Endothelial cell of umbilical vein (primary cell): ENCODE measurements around the gene DEFB127. TPM values are rescaled to one million over a fixed set of nuclear protein-coding genes. Genes with fewer than 3 reads are reported as not detected.

Experiments
- BruUV-seq: library from RNA; stranded (reverse); fragments of 400-500 nt; replicated peaks from 2 replicates; lab custom pipeline; 2021; lab: Mats Ljungman, UMichigan
- CTCF ChIA-PET: fragments of 300-600, 350-600 bp; sonication (Branson Sonifier 250); formaldehyde crosslinking; loops from one replicate; lab custom pipeline; 2021; ENCODE audit warnings: antibody characterized with exemption, inconsistent platforms; lab: Charles Lee
- POLR2A ChIA-PET: fragments of 300-600, 350-600 bp; sonication (Branson Sonifier 250); formaldehyde crosslinking; loops from one replicate; lab custom pipeline; 2021; ENCODE audit warnings: antibody characterized with exemption, inconsistent platforms; lab: Charles Lee
- DNase-seq: peaks from one replicate; pipeline ENCODE4 v3.0.0-alpha.2; 2011; ENCODE audit warnings: low read depth, low spot score
- FAIRE-seq: peaks from 2 replicates; lab custom pipeline; 2011; peaks lifted over from hg19 to GRCh38; lab: Jason Lieb, UNC
- H2AFZ ChIP-seq: 2 replicates; pipeline ENCODE4 v1.6.0; 2012; ENCODE audit warnings: low read depth, low read length, control low read depth, inconsistent platforms
- H3K27ac ChIP-seq: 2 replicates; pipeline ENCODE4 v1.5.1; 2011; ENCODE audit warnings: low read depth, mild to moderate bottlenecking, control low read depth, low read length, moderate library complexity; ENCODE audit not compliant: insufficient read depth
- H3K27me3 ChIP-seq, 2 experiments: 2 replicates each; pipeline versions ENCODE4 v1.6.0 to v1.6.1; 2011; ENCODE audit warnings: low read length in 2 of 2, mixed read lengths in 1 of 2; ENCODE audit not compliant: control insufficient read depth in 2 of 2, insufficient read depth in 2 of 2
- H3K36me3 ChIP-seq, 2 experiments: 2 replicates in 1 of 2; 3 replicates in 1 of 2; pipeline ENCODE4 v1.5.1; 2011; ENCODE audit warnings: low read length in 2 of 2, mild to moderate bottlenecking in 1 of 2, moderate library complexity in 1 of 2; ENCODE audit not compliant: control insufficient read depth in 2 of 2, insufficient read depth in 2 of 2; ENCODE audit errors: extremely low read depth in 1 of 2
- H3K4me1 ChIP-seq: 3 replicates; pipeline ENCODE4 v1.5.1; 2011; ENCODE audit warnings: mild to moderate bottlenecking, low read length; ENCODE audit not compliant: control insufficient read depth, insufficient read depth; ENCODE audit errors: extremely low read depth
- H3K4me2 ChIP-seq: 2 replicates; pipeline ENCODE4 v1.6.1; 2011; ENCODE audit warnings: low read length, control low read depth, mixed read lengths; ENCODE audit not compliant: insufficient read depth
- H3K4me3 ChIP-seq, 3 experiments: fragments of 200-600 bp in 1 of 3; sonication (generic), shearing (Covaris generic) in 1 of 3; replicated peaks in 1 of 3; 2 replicates each; pipeline ENCODE4 v1.5.1; 2011 to 2016; ENCODE audit warnings: control low read depth in 3 of 3, low read length in 3 of 3, mild to moderate bottlenecking in 2 of 3, inconsistent platforms in 1 of 3, low read depth in 1 of 3, moderate library complexity in 1 of 3; ENCODE audit not compliant: insufficient read depth in 1 of 3
- H3K79me2 ChIP-seq: 2 replicates; pipeline ENCODE4 v1.6.0; 2012; ENCODE audit warnings: low read length, inconsistent platforms; ENCODE audit not compliant: control insufficient read depth, insufficient read depth
- H3K9ac ChIP-seq: replicated peaks from 2 replicates; pipeline ENCODE3; 2011; ENCODE audit warnings: low read length, control low read depth; ENCODE audit not compliant: insufficient read depth; ENCODE audit errors: extremely low read depth
- H3K9me1 ChIP-seq: replicated peaks from 3 replicates; pipeline ENCODE4 v1.6.0; 2011; ENCODE audit warnings: mild to moderate bottlenecking, low read length; ENCODE audit not compliant: control insufficient read depth, insufficient read depth; ENCODE audit errors: extremely low read depth
- H3K9me3 ChIP-seq: replicated peaks from 2 replicates; pipeline ENCODE4 v1.5.1; 2012; ENCODE audit warnings: low read length, inconsistent platforms; ENCODE audit not compliant: control insufficient read depth, insufficient read depth
- H4K20me1 ChIP-seq: replicated peaks from 2 replicates; pipeline ENCODE3; 2011; ENCODE audit warnings: mild to moderate bottlenecking, low read length; ENCODE audit not compliant: control insufficient read depth, insufficient read depth; ENCODE audit errors: extremely low read depth
- MYC ChIP-seq: IDR thresholded peaks from one replicate; pipeline ENCODE4 v1.6.1; 2011; ENCODE audit warnings: mild to moderate bottlenecking, low read depth, low read length
- POLR2A ChIP-seq: IDR thresholded peaks from 2 replicates; pipeline ENCODE4 v1.6.1; 2012; ENCODE audit warnings: low read depth, mild to moderate bottlenecking, control low read depth, low read length
- dilution Hi-C: fragments of 300-500 bp; cut with MboI; formaldehyde crosslinking; loops from one replicate; pipeline ENCODE4 v1.15.0; 2019; ENCODE audit warnings: low sequenced_read_pairs; ENCODE audit not compliant: extremely low pct_ligation_motif_present
- intact Hi-C: fragments of 100-400 bp; cut with micrococcal nuclease; formaldehyde crosslinking; loops from one replicate; pipeline ENCODE4 v1.10.0; 2022
- polyA plus RNA-seq, 4 experiments: library from polyadenylated mRNA; depleted of rRNA in 3 of 4; stranded (reverse) in 3 of 4; unstranded in 1 of 4; fragments of >200 nt; gene quantifications; 2 replicates each; pipeline versions ENCODE4 v1.2.1 to v1.2.3, GENCODE V29; 2011 to 2012; ENCODE audit warnings: missing spikeins in 1 of 4
- total RNA-seq: library from RNA; stranded (reverse); gene quantifications from 2 replicates; pipeline ENCODE4 v1.2.3, GENCODE V29; 2021
- TF ChIP-seq, protein P1 (sequence below): IDR thresholded peaks from 2 replicates; pipeline ENCODE4 v1.6.1; 2011; ENCODE audit not compliant: insufficient read depth, insufficient read length
- TF ChIP-seq, protein P2 (sequence below), 2 donors: IDR thresholded peaks; 1 replicate in 1 of 2; 2 replicates in 1 of 2; pipeline ENCODE4 v1.5.1; 2011; ENCODE audit warnings: low read length in 2 of 2, mild to moderate bottlenecking in 2 of 2, moderate library complexity in 2 of 2, control low read depth in 1 of 2, inconsistent platforms in 1 of 2, low read depth in 1 of 2; ENCODE audit not compliant: insufficient read depth in 1 of 2; ENCODE audit errors: extremely low read depth in 1 of 2

The DEFB127 gene
- total and polyA plus RNA-seq, 2 donors (not counting 3 experiments of a cell fraction or from before 2014, with no cell fraction given), result not detected

DNA sequence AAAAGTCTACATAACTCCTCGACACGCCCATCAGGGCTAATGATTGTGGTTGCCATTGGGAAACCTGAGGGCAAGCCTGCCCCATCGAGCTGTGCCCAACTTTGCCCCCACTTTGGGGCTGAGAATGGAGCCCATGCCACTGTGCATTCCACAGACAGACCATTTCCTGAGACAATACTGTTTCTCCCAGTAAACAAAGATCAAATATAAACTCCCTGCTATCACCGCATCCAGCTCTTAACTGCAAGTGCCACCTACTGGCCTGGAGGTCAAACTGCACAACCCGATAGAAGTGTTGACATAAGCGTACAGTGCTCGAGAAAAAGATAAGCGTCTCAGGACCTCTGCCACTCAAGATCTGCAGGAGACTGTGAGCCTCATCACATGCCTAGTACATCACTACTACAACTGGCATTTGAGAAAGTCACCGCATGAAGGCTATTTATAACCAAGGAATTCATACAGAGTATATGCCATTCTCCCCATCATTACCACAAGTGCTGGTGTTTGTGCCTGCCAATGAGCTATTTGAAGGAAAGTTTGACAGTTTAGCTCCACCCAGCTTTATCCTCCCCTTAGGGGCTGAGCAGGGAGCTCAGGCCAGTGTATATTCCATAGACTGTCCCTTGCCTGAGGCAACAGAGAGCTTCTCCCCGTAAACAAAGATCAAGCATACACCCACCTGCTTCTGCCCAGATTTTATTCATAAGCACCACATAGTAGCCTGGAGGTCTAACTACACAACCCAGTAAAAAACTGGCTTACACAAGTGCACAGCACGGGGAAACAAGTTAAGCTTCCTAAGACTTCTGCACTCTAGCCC lies 19.4 kb upstream of the DEFB127 start:
- no peak for FAIRE-seq

DNA sequence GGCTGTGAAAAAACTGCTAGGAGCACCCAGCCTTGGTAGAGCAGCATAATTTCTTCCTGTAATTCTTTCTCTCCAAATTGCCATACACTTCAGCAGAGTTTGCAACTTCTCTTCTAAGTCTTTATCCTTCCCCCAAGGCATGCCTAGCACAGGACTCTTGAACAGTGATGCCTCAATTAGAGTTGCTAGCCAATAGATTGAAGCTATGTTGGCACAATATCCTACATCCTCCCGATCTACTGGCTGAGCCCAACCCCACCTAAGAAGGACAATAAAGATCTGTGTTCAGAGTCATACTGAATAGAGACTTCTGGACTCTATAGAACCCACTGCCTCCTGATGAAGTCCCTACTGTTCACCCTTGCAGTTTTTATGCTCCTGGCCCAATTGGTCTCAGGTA lies 15.0 kb upstream of the DEFB127 start, which contains the start of gene DEFB126:
Gene DEFB126, plus strand, starts transcription at position 301 of the 400 bp plus-strand sequence. Its CDS starts 39 bp downstream, at position 340.
- Histone ChIP-seq H3K9me1 (no peaks in the 10 kb centered on the region), H4K20me1 (no peaks in the 10 kb centered on the region), H3K79me2 (no peaks in the 10 kb centered on the region), H3K27ac (no peak within 1 kb of the TSS), H3K4me1 (no peaks in the 10 kb centered on the region), H3K9ac (no peak within 1 kb of the TSS), H3K9me3 (no peaks in the 10 kb centered on the region), H3K4me3 (no peak within 1 kb of the TSS), H2AFZ (no peak within 1 kb of the TSS), H3K27me3 (peaks cover 7 to 29% of the 10 kb centered on the region in 2 experiments), H3K36me3 (no peaks in the 10 kb centered on the region), H3K4me2 (no peak within 1 kb of the TSS)
- CTCF ChIA-PET, result interaction anchor here (1.3 kb wide), 1 partner anchor 11 kb away, joined by 3 read pairs; no protein-coding TSS in a partner anchor
- no peak for TF ChIP-seq POLR2A
- TF ChIP-seq, protein P1, sequence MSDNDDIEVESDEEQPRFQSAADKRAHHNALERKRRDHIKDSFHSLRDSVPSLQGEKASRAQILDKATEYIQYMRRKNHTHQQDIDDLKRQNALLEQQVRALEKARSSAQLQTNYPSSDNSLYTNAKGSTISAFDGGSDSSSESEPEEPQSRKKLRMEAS, result no peak
- TF ChIP-seq, protein P2, sequence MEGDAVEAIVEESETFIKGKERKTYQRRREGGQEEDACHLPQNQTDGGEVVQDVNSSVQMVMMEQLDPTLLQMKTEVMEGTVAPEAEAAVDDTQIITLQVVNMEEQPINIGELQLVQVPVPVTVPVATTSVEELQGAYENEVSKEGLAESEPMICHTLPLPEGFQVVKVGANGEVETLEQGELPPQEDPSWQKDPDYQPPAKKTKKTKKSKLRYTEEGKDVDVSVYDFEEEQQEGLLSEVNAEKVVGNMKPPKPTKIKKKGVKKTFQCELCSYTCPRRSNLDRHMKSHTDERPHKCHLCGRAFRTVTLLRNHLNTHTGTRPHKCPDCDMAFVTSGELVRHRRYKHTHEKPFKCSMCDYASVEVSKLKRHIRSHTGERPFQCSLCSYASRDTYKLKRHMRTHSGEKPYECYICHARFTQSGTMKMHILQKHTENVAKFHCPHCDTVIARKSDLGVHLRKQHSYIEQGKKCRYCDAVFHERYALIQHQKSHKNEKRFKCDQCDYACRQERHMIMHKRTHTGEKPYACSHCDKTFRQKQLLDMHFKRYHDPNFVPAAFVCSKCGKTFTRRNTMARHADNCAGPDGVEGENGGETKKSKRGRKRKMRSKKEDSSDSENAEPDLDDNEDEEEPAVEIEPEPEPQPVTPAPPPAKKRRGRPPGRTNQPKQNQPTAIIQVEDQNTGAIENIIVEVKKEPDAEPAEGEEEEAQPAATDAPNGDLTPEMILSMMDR (IDR thresholded peaks at IDR 0.05; ENCODE audit: extremely low read depth in 1 of 2, insufficient read depth in 1 of 2, low read depth in 1 of 2, low read length in 2 of 2), result no peak
- intact Hi-C loops, result no loop called here
- POLR2A ChIA-PET, result no interaction called here
- FAIRE-seq (no peak), DNase-seq (no peak)
- no TSS peak for BruUV-seq
- dilution Hi-C loops, result no loop called here

More for the DNA sequence above, 19.4 kb upstream of the DEFB127 start:
- no TSS peak for BruUV-seq
- no peaks in the 10 kb centered on the region for H3K4me1 ChIP-seq
- no peaks in the 10 kb centered on the region for H3K9me1 ChIP-seq
- no peak for TF ChIP-seq MYC
- TF ChIP-seq, protein P2 (IDR thresholded peaks at IDR 0.05; ENCODE audit: extremely low read depth in 1 of 2, insufficient read depth in 1 of 2, low read depth in 1 of 2, low read length in 2 of 2), result peak in 1 of 2 donors; percentile 13
- intact Hi-C loops, result no loop called here
- ChIA-PET POLR2A (no interaction called here), CTCF (no interaction called here)
- H3K27me3 ChIP-seq, result peaks cover 5 to 10% of the 10 kb centered on the region in 2 experiments
- no peak overlapping the region for H2AFZ ChIP-seq
- no peak overlapping the region for H3K9ac ChIP-seq
- dilution Hi-C loops, result no loop called here
- no peak for DNase-seq
- no peak overlapping the region for H3K4me3 ChIP-seq
- H3K27ac ChIP-seq, result no peak overlapping the region
- H3K9me3 ChIP-seq, result no peaks in the 10 kb centered on the region
- H3K4me2 ChIP-seq, result no peak overlapping the region
- H3K79me2 ChIP-seq, result no peaks in the 10 kb centered on the region
- no peaks in the 10 kb centered on the region for H4K20me1 ChIP-seq
- no peaks in the 10 kb centered on the region for H3K36me3 ChIP-seq
